Tibial nerve (tissue), 4 donors: Measurements from ENCODE around the gene ETV4.

Source experiments
- EP300 ChIP-seq, 2 donors: sonication (generic); formaldehyde crosslinking; IDR thresholded peaks; one replicate each; pipeline ENCODE4 v1.6.1; 2017; ENCODE audit warnings: antibody characterized with exemption in 2 of 2, mild to moderate bottlenecking in 1 of 2
- POLR2A ChIP-seq, 2 donors: fragments of 450-650 bp; IDR thresholded peaks; one replicate each; pipeline ENCODE4 v1.6.1; 2017; ENCODE audit warnings: antibody characterized with exemption in 2 of 2, mild to moderate bottlenecking in 2 of 2, moderate library complexity in 2 of 2
- TF ChIP-seq, protein P1 (sequence below), 5 experiments: fragments of 200-600 bp in 3 of 5; fragments of 450-650 bp in 2 of 5; sonication (generic) in 3 of 5; IDR thresholded peaks; one replicate each; pipeline ENCODE4 v1.5.1; 2016 to 2019; ENCODE audit warnings: antibody characterized with exemption in 5 of 5, mild to moderate bottlenecking in 3 of 5, moderate library complexity in 2 of 5

DNA sequence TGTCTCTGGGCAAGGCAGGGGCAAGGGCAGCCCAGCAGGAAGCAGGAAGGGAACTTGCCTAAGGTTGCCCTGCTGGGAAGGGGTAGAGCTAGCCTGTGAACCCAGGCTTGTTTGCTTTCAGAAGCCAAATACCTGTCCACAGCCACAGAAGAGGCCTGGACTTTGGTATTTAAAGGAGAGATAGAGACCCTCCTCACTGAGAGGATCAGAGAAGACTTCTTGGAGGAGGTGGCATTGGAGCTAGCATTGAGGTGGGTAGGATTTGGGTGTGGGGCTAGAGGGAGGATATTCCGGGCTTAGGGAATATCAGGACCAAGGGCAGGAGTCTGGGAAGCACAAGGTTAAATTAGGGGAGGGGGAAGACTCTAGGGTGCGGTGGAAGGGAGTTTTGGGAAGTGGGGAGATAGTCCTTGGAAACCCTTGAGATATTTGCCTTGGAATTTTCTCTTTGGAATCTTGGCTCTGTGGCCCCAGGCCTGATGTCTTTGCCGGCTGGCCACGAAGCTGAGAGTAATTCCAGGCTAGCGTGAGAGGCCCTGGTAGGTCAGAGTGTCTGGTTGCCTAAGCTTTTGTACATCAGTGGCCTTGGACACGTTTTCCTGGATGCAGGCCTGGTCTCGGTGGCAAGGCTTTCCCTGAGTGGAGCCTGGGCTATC lies 13.1 kb upstream of the ETV4 start:
- TF ChIP-seq, protein P1, sequence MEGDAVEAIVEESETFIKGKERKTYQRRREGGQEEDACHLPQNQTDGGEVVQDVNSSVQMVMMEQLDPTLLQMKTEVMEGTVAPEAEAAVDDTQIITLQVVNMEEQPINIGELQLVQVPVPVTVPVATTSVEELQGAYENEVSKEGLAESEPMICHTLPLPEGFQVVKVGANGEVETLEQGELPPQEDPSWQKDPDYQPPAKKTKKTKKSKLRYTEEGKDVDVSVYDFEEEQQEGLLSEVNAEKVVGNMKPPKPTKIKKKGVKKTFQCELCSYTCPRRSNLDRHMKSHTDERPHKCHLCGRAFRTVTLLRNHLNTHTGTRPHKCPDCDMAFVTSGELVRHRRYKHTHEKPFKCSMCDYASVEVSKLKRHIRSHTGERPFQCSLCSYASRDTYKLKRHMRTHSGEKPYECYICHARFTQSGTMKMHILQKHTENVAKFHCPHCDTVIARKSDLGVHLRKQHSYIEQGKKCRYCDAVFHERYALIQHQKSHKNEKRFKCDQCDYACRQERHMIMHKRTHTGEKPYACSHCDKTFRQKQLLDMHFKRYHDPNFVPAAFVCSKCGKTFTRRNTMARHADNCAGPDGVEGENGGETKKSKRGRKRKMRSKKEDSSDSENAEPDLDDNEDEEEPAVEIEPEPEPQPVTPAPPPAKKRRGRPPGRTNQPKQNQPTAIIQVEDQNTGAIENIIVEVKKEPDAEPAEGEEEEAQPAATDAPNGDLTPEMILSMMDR (IDR thresholded peaks at IDR 0.05) = no peak
- TF ChIP-seq POLR2A (IDR thresholded peaks at IDR 0.05) (no peak), EP300 (IDR thresholded peaks at IDR 0.05) (no peak)
